ENCODE measurements around the gene BRD7.

The BRD7 gene

DNA sequence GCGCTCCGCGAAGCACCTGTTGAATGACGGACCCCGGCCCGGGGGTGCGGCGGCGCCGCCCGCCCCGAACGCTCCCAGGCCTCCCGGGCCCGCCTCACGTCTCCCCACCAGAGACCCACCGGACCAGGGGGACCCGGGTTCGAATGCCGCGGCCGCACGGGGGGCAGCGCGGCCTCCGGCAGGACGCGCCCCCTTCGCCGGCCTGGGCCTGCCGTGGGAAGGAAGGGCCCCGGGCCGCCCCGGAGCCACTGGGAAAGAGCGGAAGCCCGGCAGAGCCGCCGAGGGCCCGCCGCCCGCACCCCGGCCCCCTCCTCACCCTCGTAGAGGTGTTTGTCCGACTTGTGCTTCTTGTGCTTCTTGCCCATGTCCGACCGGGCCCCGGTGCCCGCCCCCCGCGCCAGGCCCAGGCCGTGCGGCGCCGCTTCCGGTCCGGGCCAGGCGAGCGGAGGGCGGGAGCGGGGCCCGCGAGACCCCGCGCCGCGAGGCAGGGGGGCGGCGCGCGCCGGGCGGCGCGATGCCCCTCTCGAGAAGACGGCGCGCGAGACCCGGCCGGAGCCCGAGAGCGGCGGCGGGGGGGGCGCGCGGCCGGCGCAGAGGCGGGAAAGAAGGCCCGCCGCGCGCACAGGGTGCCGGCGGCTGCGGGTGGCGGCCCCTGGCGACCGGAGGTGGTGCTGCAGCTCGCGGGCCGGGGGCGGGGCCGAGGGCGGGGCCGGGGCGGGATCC is at the start of gene BRD7:
Gene BRD7 (minus strand): TSS at position 579 of the 723 bp plus-strand sequence. CDS start 214 bp downstream, at position 365.
- H3K36me3 Mint-ChIP-seq (ENCODE audit: insufficient read depth): peaks cover 19% of the 10 kb centered on the region
- peaks cover 5% of the 10 kb centered on the region for H3K27me3 Mint-ChIP-seq
- peak within 1 kb of the TSS; percentile 96 for H3K27ac Mint-ChIP-seq (ENCODE audit: low read depth)
- peaks cover 49% of the 10 kb centered on the region for H3K4me1 Mint-ChIP-seq
- H3K9me3 Mint-ChIP-seq: no peaks in the 10 kb centered on the region
- peak within 1 kb of the TSS; percentile 90 for H3K4me3 Mint-ChIP-seq
- ATAC-seq (replicated peaks; ENCODE audit: extremely low read depth, poor library complexity, severe bottlenecking): peak; percentile 87
- peak; percentile 52 for DNase-seq (ENCODE audit: low spot score in 2 of 2)

DNA sequence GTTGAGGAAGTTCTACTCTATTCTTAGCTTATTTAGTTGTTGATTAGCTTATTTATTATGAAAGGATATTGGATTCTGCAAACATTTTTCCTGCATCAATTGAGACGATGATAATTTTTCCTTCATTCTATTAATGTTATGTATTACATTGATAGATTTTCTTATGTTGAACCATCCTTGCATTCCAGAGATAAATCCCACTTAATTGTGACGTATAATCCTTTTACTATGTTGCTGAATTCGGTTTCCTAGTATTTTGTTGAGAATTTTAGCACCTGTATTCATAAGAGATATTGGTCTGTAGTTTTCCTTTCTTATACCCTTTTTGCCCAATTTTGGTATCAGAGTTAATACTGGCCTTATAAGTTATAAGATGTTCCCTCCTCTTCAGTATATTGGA is 47.6 kb upstream of the BRD7 start:
- Mint-ChIP-seq H3K9me3 (peaks cover 36% of the 10 kb centered on the region), H3K36me3 (ENCODE audit: insufficient read depth) (peaks cover 1% of the 10 kb centered on the region), H3K4me1 (no peaks in the 10 kb centered on the region), H3K27ac (ENCODE audit: low read depth) (no peak overlapping the region), H3K27me3 (peaks cover 61% of the 10 kb centered on the region), H3K4me3 (no peak overlapping the region)
- no peak for ATAC-seq (replicated peaks; ENCODE audit: extremely low read depth, poor library complexity, severe bottlenecking)
- no peak for DNase-seq (ENCODE audit: low spot score in 2 of 2)

DNA sequence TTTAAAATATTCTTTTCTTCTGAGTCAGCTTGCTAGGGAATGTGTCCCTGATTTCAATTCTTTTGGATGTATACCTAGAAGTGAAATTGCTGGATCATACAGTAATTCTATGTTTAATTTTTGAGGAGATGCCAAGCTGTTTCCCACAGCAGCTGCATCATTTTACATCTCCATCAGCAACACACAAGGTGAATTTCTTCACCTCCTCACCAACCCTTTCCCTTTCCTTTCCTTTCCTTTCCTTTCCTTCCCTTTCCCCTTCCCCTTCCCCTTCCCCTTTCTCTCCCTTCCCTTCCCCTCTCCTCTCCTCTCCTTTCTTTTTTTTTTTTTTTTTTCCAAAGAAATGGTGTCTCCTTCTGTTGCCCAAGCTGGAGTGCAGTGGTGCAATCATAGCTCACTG is 45.4 kb upstream of the BRD7 start:
- DNase-seq (ENCODE audit: low spot score in 2 of 2) (no peak), ATAC-seq (replicated peaks; ENCODE audit: extremely low read depth, poor library complexity, severe bottlenecking) (no peak)
- H3K27me3 Mint-ChIP-seq: peaks cover 46% of the 10 kb centered on the region
- peaks cover 1% of the 10 kb centered on the region for H3K36me3 Mint-ChIP-seq (ENCODE audit: insufficient read depth)
- peaks cover 24% of the 10 kb centered on the region for H3K9me3 Mint-ChIP-seq
- no peak overlapping the region for H3K4me3 Mint-ChIP-seq
- H3K4me1 Mint-ChIP-seq: no peaks in the 10 kb centered on the region
- no peak overlapping the region for H3K27ac Mint-ChIP-seq (ENCODE audit: low read depth)

DNA sequence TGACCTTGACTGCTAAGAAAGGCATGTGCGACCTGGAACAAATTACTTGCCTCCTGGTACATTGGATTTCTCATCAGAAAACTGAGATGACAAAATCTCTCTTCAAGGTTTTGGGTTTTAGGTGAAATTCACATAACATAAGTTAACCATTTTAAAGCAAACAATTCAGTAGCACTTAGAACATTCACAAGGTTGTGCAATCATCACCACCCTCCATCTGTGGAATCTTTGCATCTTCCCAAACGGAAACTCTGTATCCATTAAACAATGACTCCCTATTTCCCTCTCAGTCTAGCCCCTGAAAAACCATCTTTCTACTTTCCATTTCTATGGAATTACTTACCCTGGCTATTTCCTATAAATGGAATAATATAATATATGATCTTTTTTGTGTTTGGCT is 42.2 kb upstream of the BRD7 start:
- no peaks in the 10 kb centered on the region for H3K36me3 Mint-ChIP-seq (ENCODE audit: insufficient read depth)
- ATAC-seq (replicated peaks; ENCODE audit: extremely low read depth, poor library complexity, severe bottlenecking) (no peak), DNase-seq (ENCODE audit: low spot score in 2 of 2) (no peak)
- no peaks in the 10 kb centered on the region for H3K4me1 Mint-ChIP-seq
- H3K9me3 Mint-ChIP-seq: peaks cover 4% of the 10 kb centered on the region
- no peak overlapping the region for H3K27ac Mint-ChIP-seq (ENCODE audit: low read depth)
- H3K27me3 Mint-ChIP-seq: peaks cover 25% of the 10 kb centered on the region
- H3K4me3 Mint-ChIP-seq: no peak overlapping the region

DNA sequence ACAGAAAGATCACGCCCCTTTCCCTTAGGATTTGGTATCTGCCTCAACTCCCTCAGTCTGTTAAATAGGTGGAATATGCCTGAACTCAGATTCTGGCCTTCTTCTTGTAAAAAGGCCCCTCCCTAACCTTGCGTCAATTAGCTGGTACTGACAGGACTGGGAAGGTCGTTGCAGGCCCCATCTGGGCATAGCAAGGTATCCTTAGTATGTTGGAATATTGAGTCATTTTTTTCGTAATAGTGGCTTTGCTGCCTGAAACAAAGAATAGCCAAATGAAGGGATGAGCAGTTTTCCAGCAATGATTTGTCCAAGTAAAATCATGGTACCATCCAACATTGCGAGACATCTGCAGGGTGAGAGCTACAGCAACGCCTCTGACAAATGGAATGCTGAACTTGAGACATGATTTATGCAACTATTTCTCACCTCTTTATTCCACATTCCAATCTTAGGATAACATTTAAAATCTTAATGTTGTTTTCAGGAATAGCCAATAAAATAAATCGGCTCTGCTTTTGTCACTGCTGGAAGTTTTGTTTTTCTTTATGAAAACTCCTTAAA is 39.3 kb upstream of the BRD7 start:
- H3K27me3 Mint-ChIP-seq: peaks cover 8% of the 10 kb centered on the region
- DNase-seq (ENCODE audit: low spot score in 2 of 2): no peak

DNA sequence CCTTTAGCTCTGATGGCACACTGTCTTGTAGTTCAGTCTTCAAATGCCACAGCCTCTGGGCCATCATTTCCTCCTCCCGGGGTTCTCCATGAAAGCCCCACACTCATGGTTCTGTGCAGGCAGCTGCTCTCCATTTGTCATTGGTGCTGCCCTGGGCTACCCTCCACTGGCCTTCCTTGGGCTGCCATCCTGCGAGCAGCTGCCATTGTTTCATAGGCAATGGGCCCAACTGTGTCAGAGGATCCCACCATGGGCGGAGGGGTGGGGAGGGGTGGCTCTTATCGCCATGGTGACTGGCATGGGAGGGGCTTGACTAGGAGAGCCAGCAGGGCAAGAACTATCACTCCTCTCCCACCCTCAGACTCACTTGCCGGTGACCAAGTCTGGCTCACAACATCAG is 38.6 kb upstream of the BRD7 start:
- Mint-ChIP-seq H3K27ac (ENCODE audit: low read depth) (no peak overlapping the region), H3K4me1 (no peaks in the 10 kb centered on the region), H3K27me3 (peaks cover 15% of the 10 kb centered on the region), H3K36me3 (ENCODE audit: insufficient read depth) (peaks cover 2% of the 10 kb centered on the region), H3K4me3 (no peak overlapping the region), H3K9me3 (no peaks in the 10 kb centered on the region)
- DNase-seq (ENCODE audit: low spot score in 2 of 2) (no peak), ATAC-seq (replicated peaks; ENCODE audit: extremely low read depth, poor library complexity, severe bottlenecking) (no peak)

More for the DNA sequence above, 39.3 kb upstream of the BRD7 start:
- H3K9me3 Mint-ChIP-seq: no peaks in the 10 kb centered on the region
- ATAC-seq (replicated peaks; ENCODE audit: extremely low read depth, poor library complexity, severe bottlenecking): no peak
- H3K36me3 Mint-ChIP-seq (ENCODE audit: insufficient read depth): peaks cover 2% of the 10 kb centered on the region
- H3K4me3 Mint-ChIP-seq: no peak overlapping the region
- H3K4me1 Mint-ChIP-seq: no peaks in the 10 kb centered on the region
- H3K27ac Mint-ChIP-seq (ENCODE audit: low read depth): no peak overlapping the region

DNA sequence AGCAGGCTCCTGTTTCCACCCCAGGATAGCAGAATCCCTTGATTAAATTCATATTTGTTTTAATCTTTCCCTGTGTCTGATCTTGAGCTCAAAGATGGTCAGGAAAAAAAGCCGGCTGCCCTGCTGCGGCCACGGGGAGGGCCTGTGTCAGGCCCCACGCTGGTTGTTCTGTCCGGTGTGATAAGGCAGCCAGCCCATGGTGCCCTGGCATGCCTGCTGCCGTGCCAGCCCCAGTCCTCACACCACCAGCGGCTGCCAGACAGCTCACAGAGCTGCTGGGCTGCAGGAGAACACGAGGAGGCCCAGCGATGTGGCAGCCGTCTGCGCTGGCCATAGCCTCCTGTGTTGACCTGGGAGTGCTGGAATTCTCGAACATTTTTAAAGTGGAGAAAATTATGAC is 34.7 kb upstream of the BRD7 start:
- H3K9me3 Mint-ChIP-seq: no peaks in the 10 kb centered on the region
- peaks cover 2% of the 10 kb centered on the region for H3K36me3 Mint-ChIP-seq (ENCODE audit: insufficient read depth)
- peaks cover 25% of the 10 kb centered on the region for H3K27me3 Mint-ChIP-seq
- H3K27ac Mint-ChIP-seq (ENCODE audit: low read depth): no peak overlapping the region
- no peak overlapping the region for H3K4me3 Mint-ChIP-seq
- no peak for DNase-seq (ENCODE audit: low spot score in 2 of 2)
- ATAC-seq (replicated peaks; ENCODE audit: extremely low read depth, poor library complexity, severe bottlenecking): no peak
- H3K4me1 Mint-ChIP-seq: no peaks in the 10 kb centered on the region

DNA sequence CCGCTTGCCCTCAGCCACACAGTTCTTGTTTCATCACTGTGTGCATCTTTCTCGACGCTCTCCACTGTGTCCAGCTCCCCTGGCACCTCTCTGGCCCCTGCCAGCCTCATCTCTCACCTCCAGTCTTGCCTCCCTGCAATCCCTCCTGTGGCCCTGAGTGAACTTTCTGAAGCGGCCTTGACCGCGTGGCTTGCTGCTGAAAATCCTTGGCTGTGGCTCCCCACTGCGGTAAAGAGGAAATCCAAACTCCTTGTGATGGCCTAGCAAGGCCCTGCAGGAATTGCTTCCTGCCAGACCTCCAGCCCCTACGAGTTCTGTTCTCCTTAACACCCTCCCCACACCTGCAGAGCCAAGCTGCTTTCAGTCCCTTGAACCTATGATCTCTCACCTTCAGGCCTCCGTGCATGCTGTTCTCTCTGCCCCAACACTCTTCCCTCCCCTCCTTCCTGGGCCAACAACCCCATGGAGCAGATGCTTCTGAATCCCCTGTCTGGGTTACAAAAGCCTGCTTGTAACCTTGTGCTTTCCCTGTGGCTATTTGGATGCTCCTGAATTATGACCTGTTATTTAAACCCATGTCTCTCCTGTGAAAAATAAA is 33.6 kb upstream of the BRD7 start:
- H3K36me3 Mint-ChIP-seq (ENCODE audit: insufficient read depth): peaks cover 2% of the 10 kb centered on the region
- ATAC-seq (replicated peaks; ENCODE audit: extremely low read depth, poor library complexity, severe bottlenecking): no peak
- H3K27me3 Mint-ChIP-seq: peaks cover 19% of the 10 kb centered on the region
- H3K4me1 Mint-ChIP-seq: no peaks in the 10 kb centered on the region
- no peaks in the 10 kb centered on the region for H3K9me3 Mint-ChIP-seq
- no peak overlapping the region for H3K27ac Mint-ChIP-seq (ENCODE audit: low read depth)
- H3K4me3 Mint-ChIP-seq: no peak overlapping the region
- DNase-seq (ENCODE audit: low spot score in 2 of 2): no peak

DNA sequence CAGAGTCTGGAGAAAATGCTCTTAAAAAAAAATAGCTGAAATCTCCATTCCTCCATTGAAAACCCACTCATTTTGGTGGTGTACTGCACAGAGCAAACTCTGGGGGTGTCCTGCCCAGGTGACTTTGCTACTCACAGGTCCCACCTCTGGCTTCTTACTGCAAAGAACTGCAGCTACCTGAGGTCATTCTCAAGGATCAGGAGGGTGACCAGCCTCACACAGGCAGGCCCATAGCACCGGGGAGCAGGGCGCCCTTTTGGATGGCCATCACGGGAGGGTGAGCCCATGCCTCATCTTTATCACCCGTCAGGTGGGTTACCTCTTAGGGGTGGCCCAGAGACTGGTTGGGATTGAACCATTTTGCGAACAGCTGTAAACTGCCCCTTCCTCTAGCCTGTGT is 32.6 kb upstream of the BRD7 start:
- no peak for DNase-seq (ENCODE audit: low spot score in 2 of 2)
- no peak overlapping the region for H3K4me3 Mint-ChIP-seq
- H3K4me1 Mint-ChIP-seq: peaks cover 4% of the 10 kb centered on the region
- H3K27ac Mint-ChIP-seq (ENCODE audit: low read depth): no peak overlapping the region
- ATAC-seq (replicated peaks; ENCODE audit: extremely low read depth, poor library complexity, severe bottlenecking): no peak
- peaks cover 2% of the 10 kb centered on the region for H3K36me3 Mint-ChIP-seq (ENCODE audit: insufficient read depth)
- no peaks in the 10 kb centered on the region for H3K9me3 Mint-ChIP-seq
- peaks cover 18% of the 10 kb centered on the region for H3K27me3 Mint-ChIP-seq

DNA sequence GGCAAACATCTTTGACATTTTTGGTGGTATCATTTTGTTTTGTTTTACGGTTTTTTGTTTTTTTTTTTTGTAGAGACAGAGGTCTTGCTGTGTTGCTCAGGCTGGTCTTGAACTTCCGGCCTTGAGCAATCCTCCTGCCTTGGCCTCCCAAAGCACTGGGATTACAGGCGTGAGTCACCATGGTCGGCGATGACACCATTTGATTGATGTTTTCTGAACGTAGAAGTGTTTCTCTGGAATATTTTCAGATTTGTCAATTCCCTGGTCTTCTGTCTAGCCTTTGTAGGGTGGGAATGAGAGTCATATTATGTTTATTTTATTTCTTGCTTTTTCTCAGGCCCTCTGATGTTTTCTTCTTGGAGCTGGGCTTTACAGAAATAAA is 32.2 kb upstream of the BRD7 start:
- DNase-seq (ENCODE audit: low spot score in 2 of 2) (no peak), ATAC-seq (replicated peaks; ENCODE audit: extremely low read depth, poor library complexity, severe bottlenecking) (no peak)
- no peak overlapping the region for H3K27ac Mint-ChIP-seq (ENCODE audit: low read depth)
- H3K4me1 Mint-ChIP-seq: peaks cover 8% of the 10 kb centered on the region
- H3K36me3 Mint-ChIP-seq (ENCODE audit: insufficient read depth): peaks cover 2% of the 10 kb centered on the region
- H3K27me3 Mint-ChIP-seq: peaks cover 18% of the 10 kb centered on the region
- no peaks in the 10 kb centered on the region for H3K9me3 Mint-ChIP-seq
- no peak overlapping the region for H3K4me3 Mint-ChIP-seq

DNA sequence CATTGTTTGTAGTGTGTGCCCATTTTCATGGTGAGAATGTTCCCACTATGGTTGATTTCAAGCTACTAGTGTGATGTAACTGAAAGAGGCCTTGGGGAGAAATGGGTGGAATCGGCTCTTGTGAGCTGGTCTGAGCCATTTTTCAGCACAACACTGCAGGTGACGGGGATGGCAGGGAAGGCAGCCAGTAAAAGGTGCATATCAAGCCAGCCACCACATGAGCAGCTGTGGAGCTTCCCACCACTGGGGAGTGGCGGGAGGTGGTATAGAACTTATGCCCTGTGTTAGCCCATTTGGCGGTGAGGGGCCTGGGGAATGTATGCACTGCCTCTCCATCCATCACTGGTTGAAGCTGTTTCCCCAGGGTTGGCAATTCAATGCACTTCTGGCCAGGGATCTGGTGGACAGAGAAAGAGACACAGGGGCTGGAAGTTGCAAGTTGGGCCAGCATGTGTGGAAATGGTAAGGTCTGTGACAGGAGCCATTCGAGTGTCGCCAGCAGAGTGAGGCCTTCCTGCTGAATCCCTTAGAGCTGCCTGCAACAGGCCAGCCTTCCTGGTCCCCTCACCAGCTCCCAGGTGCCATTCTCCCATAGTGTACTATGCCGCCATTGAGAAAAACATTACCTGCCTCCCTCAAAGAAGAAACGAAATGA is 31.7 kb upstream of the BRD7 start:
- H3K36me3 Mint-ChIP-seq (ENCODE audit: insufficient read depth): peaks cover 2% of the 10 kb centered on the region
- H3K27ac Mint-ChIP-seq (ENCODE audit: low read depth): no peak overlapping the region
- peaks cover 18% of the 10 kb centered on the region for H3K27me3 Mint-ChIP-seq

DNA sequence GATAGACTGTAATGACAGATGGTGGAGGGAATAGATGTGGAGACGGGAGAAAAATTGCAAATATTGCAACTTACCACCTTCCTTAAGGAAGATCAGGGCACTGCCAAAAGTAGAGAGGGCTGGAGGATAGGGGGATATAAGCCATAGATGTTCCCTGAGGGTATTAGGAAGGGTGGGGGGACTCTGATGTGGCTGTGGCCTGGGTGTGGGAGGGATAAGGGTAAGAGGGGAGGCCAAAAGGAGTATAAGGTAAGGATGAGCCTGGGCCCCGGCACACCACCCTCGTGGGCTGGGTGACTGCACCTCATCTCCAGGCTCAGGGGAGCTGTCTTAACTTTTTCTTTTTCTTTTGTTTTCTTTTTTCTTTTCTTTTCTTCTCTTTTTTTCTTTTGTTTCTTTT is 30.6 kb upstream of the BRD7 start:
- H3K4me3 Mint-ChIP-seq: no peak overlapping the region

More for the DNA sequence above, 31.7 kb upstream of the BRD7 start:
- Mint-ChIP-seq H3K9me3 (no peaks in the 10 kb centered on the region), H3K4me3 (no peak overlapping the region), H3K4me1 (peaks cover 12% of the 10 kb centered on the region)
- DNase-seq (ENCODE audit: low spot score in 2 of 2): no peak
- ATAC-seq (replicated peaks; ENCODE audit: extremely low read depth, poor library complexity, severe bottlenecking): no peak

DNA sequence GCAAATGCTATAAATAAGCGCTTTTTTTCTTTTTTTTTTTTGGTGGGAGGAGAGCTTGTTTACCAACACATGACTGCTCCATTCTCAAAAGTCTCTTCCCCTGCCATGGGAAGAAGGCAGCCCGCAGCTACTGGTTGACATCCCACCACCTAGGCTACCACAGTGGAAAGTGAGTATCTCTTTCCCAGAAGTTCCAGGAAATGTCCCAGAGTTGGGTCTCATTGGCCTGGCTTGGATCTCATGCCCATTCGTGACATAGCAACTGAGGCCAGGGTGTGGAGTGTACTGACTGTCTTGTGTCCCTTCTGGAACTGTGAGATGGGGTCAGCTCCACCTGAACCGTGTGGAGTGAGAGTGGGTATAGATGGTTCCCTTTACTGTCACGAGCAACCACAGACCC is 29.5 kb upstream of the BRD7 start:
- no peak overlapping the region for H3K4me3 Mint-ChIP-seq
- no peaks in the 10 kb centered on the region for H3K36me3 Mint-ChIP-seq (ENCODE audit: insufficient read depth)
- DNase-seq (ENCODE audit: low spot score in 2 of 2) (no peak), ATAC-seq (replicated peaks; ENCODE audit: extremely low read depth, poor library complexity, severe bottlenecking) (no peak)
- no peak overlapping the region for H3K27ac Mint-ChIP-seq (ENCODE audit: low read depth)
- H3K27me3 Mint-ChIP-seq: peaks cover 18% of the 10 kb centered on the region
- peaks cover 12% of the 10 kb centered on the region for H3K4me1 Mint-ChIP-seq
- no peaks in the 10 kb centered on the region for H3K9me3 Mint-ChIP-seq

More for the DNA sequence above, 30.6 kb upstream of the BRD7 start:
- Mint-ChIP-seq H3K27ac (ENCODE audit: low read depth) (no peak overlapping the region), H3K27me3 (peaks cover 18% of the 10 kb centered on the region), H3K4me1 (peaks cover 12% of the 10 kb centered on the region), H3K36me3 (ENCODE audit: insufficient read depth) (peaks cover 2% of the 10 kb centered on the region), H3K9me3 (no peaks in the 10 kb centered on the region)
- ATAC-seq (replicated peaks; ENCODE audit: extremely low read depth, poor library complexity, severe bottlenecking) (no peak), DNase-seq (ENCODE audit: low spot score in 2 of 2) (no peak)

Data from central memory CD8-positive, alpha-beta T cell (primary cell).